ENCODE measurements around the gene HMGN4.

GRCh38 chr6:26552640-26553188 lies 14.5 kb downstream of the HMGN4 start:
- no peak for TF ChIP-seq CTCF (IDR thresholded peaks at IDR 0.05; ENCODE audit: insufficient read depth, low read length)
- no peak for TF ChIP-seq POLR2AphosphoS5 (IDR thresholded peaks at IDR 0.05; ENCODE audit: low read depth)
